Upper lobe of right lung (tissue), 1 donor: ENCODE results near the gene SYTL2. TPM values are rescaled to one million over a fixed set of nuclear protein-coding genes. Genes with fewer than 3 reads are reported as not detected.
"Not testable (repeated sequence)": the region's sequence is repeated elsewhere in the genome, so short reads cannot be mapped to it uniquely, and the experiment has no call there.

Source experiments
- ATAC-seq: fragments of 200-7000 bp; cut with Tn5 transposase; one replicate; pipeline ENCODE4 v1.9.1; 2020; ENCODE audit warnings: mild to moderate bottlenecking, moderate library complexity
- DNase-seq: peaks from one replicate; pipeline ENCODE4 v3.0.0-alpha.2; 2020
- H3K27ac ChIP-seq: fragments of 200-600 bp; one replicate; pipeline ENCODE4 v1.8.0; 2022
- H3K27me3 ChIP-seq: fragments of 200-600 bp; one replicate; pipeline ENCODE4 v1.8.0; 2022; ENCODE audit warnings: mild to moderate bottlenecking
- H3K36me3 ChIP-seq: fragments of 200-600 bp; one replicate; pipeline ENCODE4 v1.8.0; 2022
- H3K4me1 ChIP-seq: fragments of 200-600 bp; one replicate; pipeline ENCODE4 v1.8.0; 2022
- H3K4me3 ChIP-seq: fragments of 200-600 bp; one replicate; pipeline ENCODE4 v1.8.0; 2022; ENCODE audit warnings: mild to moderate bottlenecking
- H3K9me3 ChIP-seq: fragments of 200-600 bp; one replicate; pipeline ENCODE4 v1.8.0; 2022
- intact Hi-C: fragments of 100-400 bp; cut with DNase I; formaldehyde crosslinking; loops from one replicate; pipeline ENCODE4 v1.11.0; 2022
- total RNA-seq: library from RNA; stranded (reverse); fragmentation: NEBNext Ultra II Directional; extraction: Animal tissue kit (Norgen Biotek cat#: 25700); gene quantifications from one replicate; pipeline ENCODE4 v1.2.1, GENCODE V29; 2021
- TF ChIP-seq, protein P1 (sequence below): fragments of 200-600 bp; IDR thresholded peaks from one replicate; pipeline ENCODE4 v1.8.0; 2022; ENCODE audit warnings: antibody characterized with exemption
- donor health status: DM: no; HTN: yes; CAD: no; lungs with severe emphysema.

Gene SYTL2
- total RNA-seq, 1 donor from 2014 or later, result 36.5 TPM

DNA sequence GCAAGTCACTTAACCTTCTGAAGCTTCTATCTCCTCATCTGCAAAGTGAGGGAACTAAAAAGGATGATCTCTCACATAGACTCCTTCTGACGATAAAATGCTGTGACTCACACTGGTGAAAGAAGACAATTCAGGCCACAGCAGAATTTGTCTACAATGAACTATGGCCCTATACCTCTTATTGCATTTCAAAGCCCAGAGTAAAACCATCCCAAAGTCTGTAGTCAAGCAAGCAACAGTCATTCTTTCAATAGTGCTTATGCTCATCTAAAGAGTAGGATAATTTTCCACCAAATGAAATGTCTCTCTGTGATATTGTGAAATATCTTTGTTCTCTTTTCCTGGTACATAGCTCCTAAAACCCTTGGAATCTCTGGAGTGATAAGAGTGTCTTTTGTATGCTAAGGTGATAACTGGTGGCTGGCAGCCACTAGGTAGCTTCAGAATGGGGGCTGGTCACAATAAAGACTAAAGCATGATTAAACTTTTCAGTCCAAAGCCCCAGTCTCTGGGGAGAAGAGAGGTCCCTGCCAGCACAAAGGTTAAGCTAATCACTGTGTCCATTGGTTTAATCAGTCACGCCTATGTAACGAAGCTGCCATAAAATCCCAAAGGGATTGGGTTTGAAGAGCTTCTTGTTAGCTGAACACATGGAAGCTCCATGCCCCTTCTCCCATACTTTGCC, 30.8 kb downstream of the SYTL2 start:
- Histone ChIP-seq H3K36me3 (no peaks in the 10 kb centered on the region), H3K4me1 (peaks cover 11% of the 10 kb centered on the region), H3K9me3 (no peaks in the 10 kb centered on the region), H3K4me3 (no peak overlapping the region), H3K27me3 (no peaks in the 10 kb centered on the region), H3K27ac (no peak overlapping the region)
- ATAC-seq, result no peak
- DNase-seq, result no peak
- TF ChIP-seq, protein P1, sequence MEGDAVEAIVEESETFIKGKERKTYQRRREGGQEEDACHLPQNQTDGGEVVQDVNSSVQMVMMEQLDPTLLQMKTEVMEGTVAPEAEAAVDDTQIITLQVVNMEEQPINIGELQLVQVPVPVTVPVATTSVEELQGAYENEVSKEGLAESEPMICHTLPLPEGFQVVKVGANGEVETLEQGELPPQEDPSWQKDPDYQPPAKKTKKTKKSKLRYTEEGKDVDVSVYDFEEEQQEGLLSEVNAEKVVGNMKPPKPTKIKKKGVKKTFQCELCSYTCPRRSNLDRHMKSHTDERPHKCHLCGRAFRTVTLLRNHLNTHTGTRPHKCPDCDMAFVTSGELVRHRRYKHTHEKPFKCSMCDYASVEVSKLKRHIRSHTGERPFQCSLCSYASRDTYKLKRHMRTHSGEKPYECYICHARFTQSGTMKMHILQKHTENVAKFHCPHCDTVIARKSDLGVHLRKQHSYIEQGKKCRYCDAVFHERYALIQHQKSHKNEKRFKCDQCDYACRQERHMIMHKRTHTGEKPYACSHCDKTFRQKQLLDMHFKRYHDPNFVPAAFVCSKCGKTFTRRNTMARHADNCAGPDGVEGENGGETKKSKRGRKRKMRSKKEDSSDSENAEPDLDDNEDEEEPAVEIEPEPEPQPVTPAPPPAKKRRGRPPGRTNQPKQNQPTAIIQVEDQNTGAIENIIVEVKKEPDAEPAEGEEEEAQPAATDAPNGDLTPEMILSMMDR, result no peak
- intact Hi-C loops, result no loop called here

DNA sequence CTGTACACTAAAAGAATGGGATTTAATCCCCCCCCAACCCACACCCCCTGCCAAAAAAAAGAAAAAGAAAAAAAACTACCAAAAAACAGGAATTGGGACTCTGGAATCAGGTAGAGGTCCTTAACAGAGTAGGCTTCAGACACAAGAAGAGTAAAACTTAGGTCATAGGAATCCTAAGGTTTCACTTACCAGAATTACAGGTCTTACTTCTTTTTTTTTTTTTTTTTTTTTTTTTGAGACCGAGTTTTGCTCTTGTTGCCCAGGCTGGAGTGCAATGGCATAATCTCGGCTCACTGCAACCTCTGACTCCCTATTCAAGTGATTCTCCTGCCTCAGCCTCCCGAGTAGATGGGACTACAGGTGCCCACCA, 33.4 kb downstream of the SYTL2 start:
- H3K27ac ChIP-seq, intact Hi-C loops: not testable (repeated sequence)

DNA sequence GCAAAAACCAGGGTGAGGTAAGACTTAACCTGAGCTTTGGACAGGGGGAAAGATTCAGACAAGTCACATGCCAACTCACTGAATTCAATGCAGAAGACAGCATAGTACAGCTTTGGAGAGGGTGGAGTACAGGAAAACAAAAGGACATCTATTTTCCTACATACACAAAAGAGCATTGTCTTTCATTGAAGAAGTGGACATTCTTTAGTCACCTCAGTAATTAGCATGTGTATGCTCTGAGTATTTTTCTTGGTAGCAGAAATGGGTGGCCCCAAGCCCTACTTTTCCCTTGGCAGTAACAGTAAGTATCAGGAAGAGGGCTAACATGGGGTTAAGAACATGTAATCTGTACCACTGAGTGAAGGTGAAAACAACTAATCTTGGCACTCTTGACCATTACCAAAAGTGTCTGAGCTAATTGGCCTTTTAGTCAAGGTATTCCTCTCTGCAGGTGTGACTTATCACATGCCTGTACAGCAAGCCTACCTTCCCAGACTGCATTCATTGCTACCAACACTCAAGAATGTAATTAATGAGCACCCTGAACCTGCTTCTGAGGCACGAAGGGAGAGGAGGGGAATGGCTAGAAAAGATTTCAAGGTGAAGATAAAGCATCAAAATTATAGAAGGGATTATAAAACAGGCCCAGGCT, 33.9 kb downstream of the SYTL2 start:
- no peak overlapping the region for H3K27ac ChIP-seq
- no peak for DNase-seq
- no peak for ATAC-seq
- no peaks in the 10 kb centered on the region for H3K36me3 ChIP-seq
- H3K4me1 ChIP-seq, result peaks cover 21% of the 10 kb centered on the region
- H3K27me3 ChIP-seq, result no peaks in the 10 kb centered on the region
- H3K4me3 ChIP-seq, result no peak overlapping the region
- TF ChIP-seq, protein P1, result no peak
- H3K9me3 ChIP-seq, result no peaks in the 10 kb centered on the region
- intact Hi-C loops, result no loop called here

More for the DNA sequence above, 33.4 kb downstream of the SYTL2 start:
- H3K36me3 ChIP-seq, H3K4me3 ChIP-seq, H3K27me3 ChIP-seq, DNase-seq, ATAC-seq, H3K9me3 ChIP-seq: not testable (repeated sequence)
- peaks cover 20% of the 10 kb centered on the region for H3K4me1 ChIP-seq

DNA sequence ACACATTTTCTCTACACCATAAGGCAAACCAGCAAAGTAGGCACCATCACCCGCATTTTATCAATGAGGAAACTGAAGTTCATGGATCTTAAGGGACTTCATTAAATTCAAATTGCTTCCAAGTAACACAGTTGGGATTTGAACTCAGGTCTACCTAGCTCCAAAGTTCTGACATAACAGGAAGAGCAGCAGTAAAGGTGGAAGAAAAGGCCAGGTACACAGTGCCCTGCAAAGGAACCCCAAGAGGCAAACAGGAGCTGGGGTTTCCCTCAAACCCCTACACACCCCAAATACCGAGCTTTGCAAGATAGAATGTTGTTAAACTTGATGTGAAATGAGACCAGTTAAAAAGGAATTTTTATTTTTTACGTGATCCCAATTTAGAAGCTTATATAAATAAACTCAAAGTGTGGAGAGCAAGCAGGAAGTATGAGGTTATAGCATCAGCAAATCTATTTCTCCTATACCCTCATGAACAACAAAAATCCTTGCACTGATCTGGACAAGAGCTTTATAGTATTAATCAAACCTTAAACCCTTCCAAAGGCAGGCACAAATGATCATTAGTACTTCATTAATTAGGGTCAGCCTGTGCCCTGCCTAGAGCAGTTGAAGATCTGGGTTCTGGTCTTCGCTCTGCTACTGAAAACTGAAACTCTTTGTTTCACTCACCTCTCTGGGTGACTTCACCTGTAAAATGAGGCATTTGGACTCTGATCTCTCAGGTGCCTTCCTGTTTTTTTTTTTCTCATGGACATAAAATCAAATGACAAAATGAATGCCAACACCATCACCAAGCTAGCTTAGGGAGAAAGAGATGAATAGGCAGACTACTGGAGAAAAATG, 36.5 kb downstream of the SYTL2 start:
- H3K4me3 ChIP-seq, result no peak overlapping the region
- TF ChIP-seq, protein P1, result no peak
- intact Hi-C loops, result no loop called here
- no peaks in the 10 kb centered on the region for H3K36me3 ChIP-seq
- DNase-seq, result no peak
- no peaks in the 10 kb centered on the region for H3K9me3 ChIP-seq
- no peaks in the 10 kb centered on the region for H3K27me3 ChIP-seq
- H3K27ac ChIP-seq, result no peak overlapping the region
- no peak for ATAC-seq
- peaks cover 15% of the 10 kb centered on the region for H3K4me1 ChIP-seq

DNA sequence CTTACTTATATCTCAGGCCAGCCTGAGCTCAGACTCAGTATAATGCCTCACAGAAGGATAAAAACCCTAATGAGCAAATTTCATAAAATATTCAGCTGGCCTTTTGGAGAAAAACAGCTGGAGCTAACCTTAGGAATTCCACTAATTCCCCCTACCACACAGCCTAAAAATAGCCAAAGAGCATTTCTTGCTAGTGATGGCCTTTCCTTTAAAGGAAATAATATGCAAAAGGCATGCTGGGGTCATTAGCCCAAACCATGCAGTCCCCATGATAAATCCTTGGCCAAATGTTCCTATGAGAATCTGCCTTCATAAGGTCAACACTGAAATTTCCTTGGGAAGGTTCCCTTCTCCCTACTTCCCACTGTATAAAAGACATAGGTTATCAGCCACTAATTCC, 38.2 kb downstream of the SYTL2 start:
- intact Hi-C loops, result no loop called here
- no peak for DNase-seq
- Histone ChIP-seq H3K27me3 (no peaks in the 10 kb centered on the region), H3K36me3 (no peaks in the 10 kb centered on the region), H3K4me1 (peaks cover 15% of the 10 kb centered on the region), H3K9me3 (no peaks in the 10 kb centered on the region), H3K4me3 (no peak overlapping the region), H3K27ac (no peak overlapping the region)
- no peak for ATAC-seq
- TF ChIP-seq, protein P1, result no peak

DNA sequence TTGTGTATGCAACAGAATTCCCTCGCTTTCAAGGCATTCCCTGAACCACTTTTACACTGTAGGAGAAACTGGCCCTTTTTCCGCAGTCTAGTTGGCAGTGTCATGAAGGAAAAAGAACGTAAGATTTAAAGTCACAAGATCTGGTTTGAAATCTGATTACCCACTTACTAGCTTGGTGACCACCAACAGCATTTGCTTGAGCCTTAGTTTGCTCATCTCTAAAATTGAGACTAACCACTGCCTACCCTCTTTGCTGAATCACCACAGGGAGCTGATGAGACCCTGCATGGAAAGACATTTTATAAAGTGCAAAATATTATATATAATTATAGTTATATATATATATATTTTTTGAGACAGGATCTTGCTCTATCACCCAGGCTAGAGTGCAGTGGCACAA, 39.4 kb downstream of the SYTL2 start:
- intact Hi-C loops, result no loop called here
- no peak overlapping the region for H3K4me3 ChIP-seq
- TF ChIP-seq, protein P1, result no peak
- no peaks in the 10 kb centered on the region for H3K27me3 ChIP-seq
- H3K27ac ChIP-seq, result no peak overlapping the region
- no peaks in the 10 kb centered on the region for H3K9me3 ChIP-seq
- DNase-seq, result no peak
- H3K4me1 ChIP-seq, result peaks cover 15% of the 10 kb centered on the region
- no peak for ATAC-seq
- H3K36me3 ChIP-seq, result no peaks in the 10 kb centered on the region
